Stimulated activated CD4-positive, alpha-beta T cell treated with anti-CD3 and anti-CD28 coated beads, Interleukin-15, amount 100 ng/mL, for 48 hours (primary cell): ENCODE data around the gene VPS13D.
"Not testable (repeated sequence)": the region's sequence is repeated elsewhere in the genome, so short reads cannot be mapped to it uniquely, and the experiment has no call there.

Source experiments
- DNase-seq, 2 donors: peaks; one replicate each; pipeline ENCODE4 v3.0.0-alpha.2; 2020; ENCODE audit warnings: low read depth in 2 of 2

The VPS13D gene

DNA sequence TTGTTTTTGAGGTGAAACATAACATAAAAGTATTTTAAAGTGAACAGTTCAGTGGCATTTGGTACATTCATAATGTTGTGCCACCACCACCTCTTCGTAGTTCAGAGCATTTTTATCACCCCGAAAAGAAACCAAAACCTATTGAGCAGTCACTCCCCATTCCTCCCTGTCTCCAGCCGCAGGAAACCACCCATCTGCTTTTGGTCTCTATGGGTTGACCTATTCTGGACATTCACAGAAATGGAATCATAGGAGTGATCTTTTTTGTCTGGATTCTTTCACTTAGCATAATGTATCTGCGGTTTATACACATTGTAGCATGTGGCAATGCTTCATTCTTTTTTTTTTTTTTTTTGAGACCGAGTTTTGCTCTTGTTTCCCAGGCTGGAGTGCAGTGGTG, 141.2 kb downstream of the VPS13D start:
- DNase-seq = no peak

DNA sequence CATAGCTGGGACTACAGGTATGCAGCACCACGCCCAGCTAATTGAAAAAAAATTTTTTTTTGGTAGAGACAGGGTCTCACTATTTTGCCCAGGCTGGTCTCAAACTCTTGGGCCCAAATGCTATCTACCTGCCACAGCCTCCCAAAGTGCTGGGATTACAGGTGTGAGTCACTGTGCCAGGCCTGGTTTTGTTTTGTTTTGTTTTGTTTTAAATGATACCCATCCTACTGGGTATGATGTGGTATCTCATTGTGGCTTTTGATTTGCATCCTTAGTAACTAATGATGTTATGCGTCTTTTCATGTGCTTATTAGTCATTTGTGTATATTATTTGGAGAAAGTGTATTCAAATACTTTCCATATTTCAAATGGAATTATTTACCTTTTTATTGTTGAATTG, 142.3 kb downstream of the VPS13D start:
- DNase-seq = no peak

DNA sequence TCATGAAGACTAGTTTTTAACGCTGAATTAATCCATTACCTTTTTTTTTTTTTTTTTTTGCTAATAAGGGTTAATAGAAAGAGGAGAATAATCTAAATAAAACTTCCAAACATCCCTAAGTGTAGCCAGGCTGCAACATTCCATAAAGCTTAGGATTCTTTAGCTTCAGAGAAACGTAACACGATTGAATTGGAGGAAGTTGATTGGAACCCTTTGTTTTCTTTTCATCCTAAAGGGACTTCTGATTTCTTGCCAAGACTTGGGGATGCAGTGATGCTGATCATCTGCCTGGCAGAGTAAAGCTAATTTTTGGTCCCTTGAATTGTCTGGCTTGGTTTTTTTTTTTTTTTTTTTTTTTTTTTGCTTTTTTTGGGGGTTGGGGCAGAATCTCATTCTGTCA, 142.9 kb downstream of the VPS13D start:
- no peak for DNase-seq

DNA sequence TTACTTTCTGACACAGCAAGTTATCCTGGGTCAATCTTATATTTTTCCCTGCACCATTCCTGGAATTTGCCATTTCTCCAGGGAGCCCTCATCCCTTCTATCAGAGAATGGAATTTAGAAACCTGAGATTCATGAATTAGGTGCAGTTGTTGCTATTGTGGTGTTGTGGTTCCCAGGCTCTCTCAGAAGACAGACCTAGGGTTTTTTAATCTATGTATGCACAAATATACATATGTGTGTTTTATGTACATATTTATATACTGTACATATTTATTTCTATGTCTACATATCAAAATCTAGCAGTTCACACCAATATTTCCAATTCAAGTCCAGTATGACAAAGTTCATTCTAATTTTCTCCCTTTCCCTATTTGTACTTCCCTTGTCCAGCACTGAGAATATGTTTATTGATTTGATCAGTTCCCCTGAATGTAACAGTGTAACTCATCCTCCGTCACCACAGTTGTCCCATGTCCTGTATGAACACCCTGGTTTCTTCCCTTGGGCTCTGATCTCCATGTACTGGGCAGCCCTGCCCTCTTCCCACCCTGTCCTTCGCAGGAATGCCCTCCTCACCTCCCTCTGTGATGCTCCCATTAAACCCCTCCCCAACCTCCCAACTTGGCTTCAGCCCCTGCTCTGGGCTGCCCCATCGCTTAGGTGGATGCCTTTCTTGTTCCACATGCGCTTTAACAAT, 145.5 kb downstream of the VPS13D start:
- no peak for DNase-seq

DNA sequence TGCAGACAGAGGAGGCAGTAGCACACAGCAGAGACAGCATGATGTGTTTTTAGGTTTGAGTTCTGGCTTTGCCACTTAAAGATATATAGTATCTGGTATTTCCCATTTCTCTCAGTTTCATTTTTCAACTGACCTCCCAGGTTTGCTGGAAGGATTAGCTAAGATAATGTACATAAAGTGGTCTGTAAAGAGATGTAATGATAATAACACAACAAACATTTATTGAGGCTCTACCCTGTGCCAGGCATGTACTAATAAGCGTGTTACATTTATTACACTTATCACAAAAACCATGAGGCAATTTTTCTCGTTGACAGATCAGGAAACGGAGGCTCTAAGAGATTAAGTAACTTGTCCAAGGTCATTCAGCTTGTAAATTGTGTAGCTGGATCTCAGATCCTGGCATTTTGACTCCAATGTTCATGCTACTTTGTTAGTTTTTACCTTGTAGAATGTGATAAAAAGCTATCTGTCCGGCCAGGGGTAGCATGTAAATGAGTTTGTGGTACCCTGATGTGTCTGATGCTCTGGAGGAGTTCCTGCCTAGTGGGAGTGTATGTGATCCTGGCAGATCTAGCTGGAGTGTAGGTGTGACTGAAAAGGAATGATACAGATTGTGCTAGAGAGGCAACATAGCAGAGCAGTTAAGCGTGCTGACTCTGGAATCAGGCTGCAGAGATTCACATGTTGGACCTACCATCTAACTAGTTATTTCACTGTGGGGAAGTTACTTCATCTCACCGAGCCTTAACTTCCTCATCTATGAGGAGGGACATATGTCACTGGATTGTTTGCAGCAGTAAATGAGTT, 146.6 kb downstream of the VPS13D start:
- no peak for DNase-seq

DNA sequence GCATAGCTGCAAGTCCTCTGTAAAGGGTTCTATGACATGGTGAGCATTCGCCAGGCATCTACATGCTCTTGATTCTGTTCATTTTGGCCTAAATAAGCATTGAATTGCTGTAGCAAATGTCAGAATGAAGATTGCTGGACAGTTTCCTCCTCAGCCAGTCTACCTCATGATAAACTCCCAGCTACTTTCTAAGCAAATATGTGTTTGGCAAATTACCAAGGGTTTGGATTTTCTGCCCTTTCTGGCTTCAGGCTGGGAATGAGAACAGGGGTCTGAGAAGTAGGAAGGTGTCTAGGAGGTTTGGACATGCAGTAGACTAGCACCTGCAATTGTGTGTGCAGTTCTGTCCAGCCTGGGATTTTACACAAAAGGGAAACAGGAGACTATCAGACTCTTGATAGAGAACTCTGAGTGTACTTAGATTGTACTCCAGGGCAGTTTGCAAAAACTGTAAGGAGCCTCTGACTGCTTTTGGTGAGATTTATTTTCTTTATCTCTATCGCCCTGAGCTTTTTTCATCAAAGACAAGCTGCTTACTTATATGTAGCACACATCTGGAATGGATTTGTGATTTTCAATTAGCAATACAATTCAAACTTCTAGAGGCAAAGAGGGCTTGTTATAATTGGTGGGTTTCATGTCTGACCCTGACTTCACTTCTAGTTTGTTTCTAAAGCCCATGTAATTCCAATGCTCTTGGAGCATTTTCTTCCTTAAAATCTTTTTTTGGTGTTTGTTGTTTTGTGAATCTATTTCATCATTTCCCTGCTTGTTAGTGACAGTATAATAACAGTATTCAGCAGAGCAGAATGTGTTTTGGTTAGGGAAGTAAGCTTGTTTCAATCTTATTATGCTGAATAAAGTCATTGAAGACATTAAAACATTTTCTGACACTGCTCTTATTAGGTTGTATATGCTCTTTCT, 150.8 kb downstream of the VPS13D start:
- DNase-seq = no peak

DNA sequence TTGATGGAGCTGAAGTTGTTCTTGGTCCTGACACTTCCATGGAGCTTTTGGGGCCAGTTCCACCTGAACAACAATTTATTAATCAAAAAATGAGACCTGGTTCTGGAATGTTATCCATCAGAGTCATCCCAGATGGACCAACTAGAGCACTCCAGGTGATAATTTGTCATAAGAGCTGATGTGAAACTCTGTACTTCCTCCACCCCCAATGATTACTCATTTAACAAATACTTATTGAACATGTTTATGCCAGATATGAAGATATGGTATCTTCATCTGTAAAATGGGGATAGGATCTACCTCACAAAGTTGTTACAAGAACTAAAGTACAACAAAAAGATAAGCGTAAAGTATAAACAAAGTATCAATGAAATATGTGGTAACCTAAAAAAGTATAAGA, 153.2 kb downstream of the VPS13D start:
- DNase-seq = no peak

DNA sequence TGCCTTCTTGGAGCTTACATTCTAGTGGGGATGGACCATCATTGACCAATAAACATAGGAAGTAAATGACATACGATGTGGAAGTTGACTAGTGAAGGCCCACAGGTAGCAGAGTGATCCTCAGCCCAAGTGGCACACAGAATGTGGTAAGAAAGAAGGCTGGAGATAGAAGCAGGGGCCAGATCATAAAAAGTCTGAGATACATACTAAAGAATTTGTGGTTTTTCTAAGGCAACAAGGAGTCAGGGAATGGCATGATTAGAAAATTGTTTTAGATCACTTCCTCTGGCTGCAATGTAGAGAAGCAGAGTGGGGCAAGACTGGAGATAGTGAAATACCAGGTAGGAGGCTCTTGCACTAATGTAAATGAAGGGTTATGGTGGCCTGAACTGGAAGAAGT, 154.0 kb downstream of the VPS13D start:
- DNase-seq = no peak

DNA sequence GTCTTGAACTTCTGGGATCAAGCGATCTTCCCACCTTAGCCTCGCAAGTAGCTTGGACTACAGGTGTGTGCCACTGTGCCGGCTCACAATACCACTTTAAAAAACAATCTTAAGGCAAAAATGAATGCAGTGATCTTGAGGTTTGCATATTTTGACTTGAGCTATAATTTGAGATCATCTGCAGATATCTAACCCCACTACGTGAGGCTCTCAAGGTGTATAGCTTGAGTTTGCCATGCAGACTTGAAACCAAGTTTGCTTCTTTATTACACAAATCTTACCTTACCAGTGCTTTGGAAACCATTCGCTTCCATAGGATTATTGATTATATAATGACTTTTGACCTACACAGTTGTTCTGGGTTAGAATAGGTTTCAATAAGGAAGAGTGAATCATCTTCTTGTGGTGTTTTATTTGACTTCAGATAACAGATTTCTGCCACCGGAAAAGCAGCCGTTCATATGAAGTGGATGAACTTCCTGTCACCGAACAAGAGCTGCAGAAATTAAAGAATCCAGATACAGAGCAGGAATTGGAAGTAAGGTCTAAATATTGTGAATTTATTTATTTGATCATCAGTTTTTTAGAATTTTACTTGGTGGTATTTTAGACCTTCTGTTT, 155.1 kb downstream of the VPS13D start:
- no peak for DNase-seq

DNA sequence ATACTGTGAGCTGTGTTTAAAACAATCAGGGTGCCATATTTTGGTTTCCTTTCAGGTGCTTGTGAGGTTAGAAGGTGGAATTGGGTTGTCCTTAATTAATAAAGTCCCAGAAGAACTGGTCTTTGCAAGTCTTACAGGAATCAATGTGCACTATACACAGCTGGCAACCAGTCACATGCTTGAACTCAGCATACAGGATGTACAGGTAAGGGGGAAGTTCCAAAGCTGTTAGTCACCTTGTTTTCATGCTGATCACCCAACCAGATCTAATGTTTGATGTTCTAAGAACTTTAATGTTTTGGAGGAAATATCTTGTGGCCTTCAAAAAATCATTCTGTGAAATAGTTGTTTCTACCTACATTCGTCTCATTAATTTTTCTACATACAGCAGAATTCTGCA, 156.3 kb downstream of the VPS13D start:
- DNase-seq = no peak

DNA sequence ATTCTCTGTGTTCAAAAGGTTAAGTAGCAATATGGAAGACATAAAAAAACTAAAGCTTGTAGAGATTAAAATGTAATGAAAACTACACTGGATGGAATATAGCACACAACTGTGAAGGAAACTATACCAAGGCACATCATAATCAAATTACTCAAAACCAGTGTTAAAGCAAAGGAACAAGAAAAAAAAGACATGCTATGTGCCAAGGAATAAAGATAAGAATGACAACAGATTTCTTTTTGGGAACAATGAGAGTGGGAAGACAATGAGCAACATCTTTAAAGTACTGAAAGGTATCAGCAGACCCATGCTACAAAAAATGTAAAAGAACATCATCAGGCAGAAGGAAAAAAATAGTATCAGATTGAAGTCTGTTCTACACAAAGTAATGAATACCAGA, 157.8 kb downstream of the VPS13D start:
- no peak for DNase-seq

DNA sequence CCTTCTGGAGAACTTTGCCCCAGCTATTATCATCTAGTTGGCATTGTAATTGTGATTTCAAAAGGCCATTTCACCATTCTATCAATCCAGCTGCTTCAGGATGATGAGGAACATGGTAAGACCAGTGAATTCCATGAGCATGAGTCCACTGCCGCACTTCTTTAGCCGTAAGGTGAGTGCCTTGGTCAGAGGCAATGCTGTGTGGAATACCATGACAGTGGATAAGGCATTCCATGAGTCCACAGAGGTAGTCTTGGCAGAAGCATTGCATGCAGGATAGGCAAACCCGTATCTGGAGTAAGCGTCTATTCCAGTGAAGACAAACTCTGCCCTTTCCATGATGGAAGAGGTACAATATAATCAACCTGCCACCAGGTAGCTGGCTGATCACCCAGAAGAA, 160.5 kb downstream of the VPS13D start:
- DNase-seq = not testable (repeated sequence)

DNA sequence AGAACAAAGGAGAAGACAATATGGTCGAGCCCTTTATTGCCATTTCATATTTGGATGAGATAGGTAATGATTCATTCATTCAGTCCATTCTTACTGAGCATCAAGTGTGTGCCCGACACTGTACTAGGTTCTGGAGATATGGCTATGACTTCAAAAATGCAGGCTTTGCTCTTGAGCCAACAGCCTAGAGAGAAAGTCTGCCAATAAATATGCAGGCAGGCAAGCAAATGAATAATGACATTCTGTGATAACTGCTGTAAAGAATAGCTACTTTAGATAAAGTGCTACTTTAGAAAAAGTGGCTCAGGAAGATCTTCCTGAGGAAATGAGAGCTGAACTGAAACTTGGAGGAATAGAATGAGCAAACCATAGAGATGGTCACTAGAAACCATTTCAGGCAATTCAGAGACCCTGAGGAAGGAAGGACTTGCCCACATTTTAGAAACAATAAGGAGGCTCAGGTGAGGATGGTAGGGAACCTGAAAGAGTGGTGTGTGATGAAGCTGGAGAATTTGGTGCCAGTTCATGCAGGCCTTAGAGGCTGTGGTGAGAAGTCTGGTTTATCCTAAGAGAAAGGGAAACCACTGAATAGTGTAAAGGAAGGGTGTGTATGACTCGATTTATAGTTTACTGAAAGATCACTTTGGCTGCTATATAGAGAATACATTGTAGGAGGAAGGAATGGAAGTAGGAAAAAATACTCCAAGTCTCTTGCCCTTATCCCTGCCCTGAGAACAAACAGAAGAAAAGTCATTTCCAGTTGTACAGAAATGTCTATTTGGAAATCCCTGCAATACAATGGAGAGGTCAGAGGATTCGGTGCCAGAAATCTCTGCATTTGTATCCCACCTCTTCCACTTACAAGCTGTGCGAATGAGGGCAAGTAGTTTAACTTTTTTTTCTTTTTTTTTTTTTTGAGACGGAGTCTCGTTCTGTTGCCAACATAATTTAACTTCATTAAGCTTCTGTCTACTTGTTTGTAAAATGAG, 167.9 kb downstream of the VPS13D start:
- no peak for DNase-seq

DNA sequence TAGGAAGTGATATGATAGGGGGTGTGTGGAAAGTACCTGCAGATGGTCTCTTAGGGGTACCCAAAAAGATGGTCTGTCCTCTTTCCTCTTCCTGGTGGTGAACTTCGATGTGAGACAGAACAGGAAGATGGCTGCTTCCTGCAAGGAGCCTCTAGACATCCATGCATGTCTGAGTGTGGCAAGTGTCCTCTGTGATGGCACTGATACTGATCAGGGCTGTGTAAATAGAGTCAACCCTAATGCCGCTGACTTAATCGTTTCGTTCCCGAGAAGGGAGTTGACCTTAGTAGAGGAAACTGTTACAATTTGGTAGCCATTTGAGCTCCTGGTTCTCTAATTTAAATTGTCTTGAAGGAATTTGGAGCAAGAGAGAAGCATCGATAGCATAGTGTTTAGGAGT, 168.6 kb downstream of the VPS13D start:
- no peak for DNase-seq

DNA sequence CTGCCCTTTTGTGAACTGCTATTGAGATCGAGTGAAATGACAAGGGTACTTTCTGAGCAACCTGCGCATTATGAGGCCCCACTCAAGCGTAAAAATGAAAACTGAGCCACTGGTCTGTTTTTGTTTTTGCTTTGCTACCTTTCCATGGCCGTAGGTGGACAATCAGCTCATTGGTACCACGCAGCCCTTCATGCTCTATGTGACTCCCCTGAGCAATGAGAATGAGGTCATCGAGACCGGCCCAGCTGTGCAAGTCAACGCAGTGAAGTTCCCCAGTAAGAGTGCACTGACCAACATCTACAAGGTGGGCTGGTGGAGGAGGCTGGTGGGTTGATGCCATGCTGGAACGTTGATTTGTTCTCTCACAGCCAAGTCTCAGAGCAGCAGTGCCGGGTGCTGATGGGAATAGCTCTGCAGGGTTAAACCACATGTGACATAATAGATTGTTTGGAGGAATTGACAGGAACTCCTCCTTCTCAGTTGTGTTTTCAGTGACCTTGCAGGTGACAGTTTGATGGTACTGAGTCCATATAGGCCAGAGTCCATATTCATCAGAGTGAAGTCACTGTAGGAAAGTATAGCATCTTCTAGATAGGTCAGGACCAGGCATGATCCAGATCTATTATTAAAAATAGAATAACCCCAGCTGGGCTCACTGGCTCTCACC, 170.3 kb downstream of the VPS13D start:
- DNase-seq = no peak

DNA sequence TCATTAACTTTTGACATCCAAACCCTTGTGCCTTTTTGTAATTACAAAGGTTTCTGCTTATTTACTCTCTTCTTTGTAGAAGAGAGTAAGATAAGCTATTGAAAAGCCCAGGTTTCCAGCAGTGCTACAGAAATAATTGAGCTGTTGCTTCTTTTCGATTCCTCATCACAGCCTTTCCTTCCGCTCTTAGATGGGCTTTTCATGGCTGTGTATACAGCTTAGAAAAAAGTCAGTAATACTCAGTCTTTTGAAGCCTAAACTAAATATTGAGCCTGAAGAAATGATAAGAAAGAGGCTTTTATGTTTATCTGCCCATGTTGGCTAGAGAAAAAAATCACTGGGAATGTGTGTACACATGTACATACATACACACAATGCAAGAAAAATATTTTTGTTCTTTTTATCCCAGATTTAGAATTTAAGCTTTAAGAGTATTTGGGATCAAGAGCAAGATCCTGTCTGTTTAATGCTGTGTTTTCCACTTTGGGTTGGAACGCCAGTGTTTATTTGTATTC, 172.4 kb downstream of the VPS13D start:
- no peak for DNase-seq

DNA sequence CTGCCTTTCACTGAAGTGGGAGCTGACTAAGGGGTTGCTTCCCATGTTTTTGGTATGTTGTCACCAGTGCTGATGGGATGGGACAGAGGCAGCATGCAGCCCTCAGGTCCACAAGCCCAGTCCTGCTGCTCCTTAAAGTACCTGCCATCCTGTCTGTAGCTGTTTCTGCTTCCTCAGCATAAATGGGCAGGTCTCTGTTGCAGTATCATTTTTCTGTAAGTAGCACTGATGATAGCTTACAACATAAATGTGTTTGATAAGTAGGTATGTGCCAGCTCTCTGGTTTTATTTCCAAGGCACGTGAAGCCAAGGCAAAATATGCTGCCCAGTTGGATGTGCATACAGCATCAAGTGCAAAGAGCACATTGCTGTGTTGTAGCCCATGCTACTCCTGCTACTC, 173.0 kb downstream of the VPS13D start:
- DNase-seq = no peak

DNA sequence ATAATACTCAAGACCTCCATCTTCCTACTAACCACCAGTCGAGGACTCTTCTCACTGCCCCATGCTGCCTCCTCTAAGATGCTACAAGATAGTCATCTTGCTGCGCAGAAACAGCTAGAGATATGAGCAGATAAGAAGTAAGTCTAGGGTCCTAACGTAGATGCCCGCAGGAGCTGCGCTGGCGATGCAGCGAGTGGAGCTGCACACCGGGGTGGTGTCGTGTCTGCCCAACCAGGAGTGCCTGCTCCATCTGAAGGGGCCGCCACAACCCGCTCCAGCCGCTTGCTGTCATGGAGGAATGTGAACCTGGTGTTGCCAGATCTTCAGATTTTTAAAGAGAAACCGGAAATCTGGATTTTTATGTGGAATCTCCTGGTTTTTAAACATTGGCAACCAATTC, 175.1 kb downstream of the VPS13D start:
- no peak for DNase-seq

DNA sequence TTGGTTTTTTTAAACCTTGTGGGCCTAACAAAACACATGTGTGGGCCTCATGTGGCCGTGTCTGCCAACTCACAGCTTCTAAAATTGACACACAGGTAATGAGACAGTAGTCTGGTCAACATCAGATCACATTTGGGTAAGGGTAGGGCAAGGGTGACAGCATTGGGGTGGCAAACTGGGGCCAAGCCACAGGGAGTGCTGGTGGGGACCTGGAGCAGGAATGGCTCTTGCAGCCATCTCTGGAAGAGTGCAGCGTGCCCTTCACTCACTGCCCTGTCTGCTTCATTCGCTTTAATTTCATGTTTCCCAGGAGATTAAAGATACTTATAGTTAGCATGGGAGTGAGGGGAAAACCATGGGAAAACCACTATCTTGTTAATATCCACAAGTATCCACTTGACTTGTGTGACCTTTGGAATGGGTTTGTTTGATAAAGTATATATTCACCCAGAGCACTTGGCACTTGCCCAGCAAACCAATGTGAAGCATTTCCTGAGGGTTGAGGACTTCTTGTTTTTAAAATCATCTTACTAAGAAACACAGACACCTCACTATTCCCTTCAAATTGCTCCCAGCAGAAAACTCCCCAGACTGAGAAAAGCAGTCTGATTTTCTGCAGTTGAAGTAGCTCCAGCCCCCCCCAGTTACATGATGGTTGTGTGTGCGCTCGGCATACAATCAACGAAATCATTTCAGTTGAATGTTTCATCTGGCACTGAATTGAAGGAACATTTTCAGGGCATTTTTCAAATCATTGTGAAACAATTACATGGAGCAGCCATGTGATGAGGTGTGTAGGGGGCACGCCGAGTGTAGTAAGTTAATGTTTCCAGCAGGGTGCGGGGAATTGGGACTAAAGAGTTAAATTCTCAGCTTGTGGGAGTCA, 175.7 kb downstream of the VPS13D start:
- DNase-seq = no peak
